ENCODE data around the gene GRIN2A. TPM values are rescaled to one million over a fixed set of nuclear protein-coding genes. Genes with fewer than 3 reads are reported as not detected.

The GRIN2A gene
- total RNA-seq, 4 donors from 2014 or later, result 0.25 to 26.1 (median 13.5) TPM

DNA sequence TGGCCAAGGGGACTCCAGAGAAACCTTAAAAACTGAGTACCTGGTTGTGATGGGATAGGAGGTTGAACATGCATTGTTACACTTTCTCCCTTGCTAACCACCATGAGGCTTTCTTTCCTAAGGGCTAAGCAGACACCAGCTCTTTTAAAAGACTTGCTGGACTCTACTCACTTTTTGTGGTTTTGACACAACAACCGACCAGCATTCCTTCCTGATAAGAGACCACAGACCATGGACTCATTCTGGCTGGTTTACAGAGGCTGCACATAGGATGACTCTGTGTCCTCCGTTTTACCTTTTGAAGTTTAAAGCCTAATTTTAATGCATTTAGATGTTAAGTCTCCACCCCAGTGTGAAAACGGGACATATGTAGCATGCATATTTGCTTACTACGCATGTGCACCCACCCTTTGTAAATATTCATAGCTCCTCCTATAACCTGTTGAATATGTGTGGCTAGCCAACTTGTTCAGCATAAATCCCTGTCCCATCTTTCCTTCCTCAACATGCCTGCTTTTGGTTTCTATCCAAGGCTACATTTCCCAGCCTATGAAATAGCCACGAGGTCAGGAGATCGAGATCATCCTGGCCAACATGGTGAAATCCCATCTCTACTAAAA is 475.9 kb downstream of the GRIN2A start:
- Histone ChIP-seq H3K9me3 (no peaks in the 10 kb centered on the region), H3K36me3 (no peaks in the 10 kb centered on the region), H3K27ac (no peak overlapping the region), H3K27me3 (no peaks in the 10 kb centered on the region), H3K4me1 (no peaks in the 10 kb centered on the region), H3K4me3 (no peak overlapping the region)
- TF ChIP-seq POLR2AphosphoS5 (IDR thresholded peaks at IDR 0.05) (no peak), CTCF (IDR thresholded peaks at IDR 0.05) (no peak), EP300 (IDR thresholded peaks at IDR 0.05) (no peak), POLR2A (IDR thresholded peaks at IDR 0.05) (no peak)
- no peak for ATAC-seq
- WGBS, 2 donors (ENCODE audit: low coverage in 1 of 2), result 80 to 81% methylated on average over 5 to 6 of the region's 6 CpGs

GRCh38 chr16:9703731-9704130 is 478.5 kb downstream of the GRIN2A start:
- WGBS, 2 donors (ENCODE audit: low coverage in 1 of 2), result 67 to 79% methylated on average over 1 of the region's 1 CpG
- no peak for ATAC-seq

More at GRCh38 chr16:9703731-9704130, 478.5 kb downstream of the GRIN2A start:
- H3K4me3 ChIP-seq, result no peak overlapping the region
- no peaks in the 10 kb centered on the region for H3K36me3 ChIP-seq
- H3K4me1 ChIP-seq, result no peaks in the 10 kb centered on the region
- no peaks in the 10 kb centered on the region for H3K27me3 ChIP-seq
- no peaks in the 10 kb centered on the region for H3K9me3 ChIP-seq
- no peak overlapping the region for H3K27ac ChIP-seq
- no peak for TF ChIP-seq POLR2A (IDR thresholded peaks at IDR 0.05)
- no peak for TF ChIP-seq POLR2AphosphoS5 (IDR thresholded peaks at IDR 0.05)
- no peak for TF ChIP-seq EP300 (IDR thresholded peaks at IDR 0.05)
- no peak for TF ChIP-seq CTCF (IDR thresholded peaks at IDR 0.05)

Small RNA genes within 50 kb of the gene (small RNA-seq; reads per million reads assigned to genes)
- gene RN7SL493P, result 0 reads per million in 4 donors

Other genes with a start within 250 kb of the GRIN2A start
- 10 to 100 TPM in 1 of 4 donors, 1 to 10 TPM in 3; 4.6 to 11.2 (median 7.2) TPM for gene ATF7IP2, start 203.6 kb upstream of the GRIN2A start, total RNA-seq

All from gastroesophageal sphincter (tissue), 4 donors.